WTC11 (cell line): ENCODE measurements around the gene SMG7. TPM values are rescaled to one million over a fixed set of nuclear protein-coding genes. Genes with fewer than 3 reads are reported as not detected.

ENCODE experiments used
- ATAC-seq: fragments of 200-7000 bp; cut with Tn5 transposase; 2 replicates; pipeline ENCODE4 v1.10.0; 2021; ENCODE audit warnings: mild to moderate bottlenecking, moderate library complexity
- CTCF ChIA-PET: fragments of 300-600 bp; sonication (Branson Sonifier 250); formaldehyde crosslinking; loops from one replicate; lab custom pipeline; 2021; ENCODE audit warnings: antibody characterized with exemption; lab: Charles Lee
- POLR2A ChIA-PET: fragments of 350-600 bp; sonication (Branson Sonifier 250); formaldehyde crosslinking; loops from one replicate; lab custom pipeline; 2021; ENCODE audit warnings: antibody characterized with exemption; lab: Charles Lee
- DNase-seq: peaks from one replicate; pipeline ENCODE4 v3.0.0; 2021; ENCODE audit warnings: low spot score
- H3K27ac Mint-ChIP-seq: 2 replicates; pipeline ENCODE4 v1.8.0; 2021; ENCODE audit warnings: mixed read lengths
- H3K27me3 Mint-ChIP-seq: 2 replicates; pipeline ENCODE4 v1.8.0; 2021; ENCODE audit warnings: low read depth, mild to moderate bottlenecking, moderate library complexity, mixed read lengths
- H3K36me3 Mint-ChIP-seq: 2 replicates; pipeline ENCODE4 v1.8.0; 2021; ENCODE audit warnings: mixed read lengths
- H3K4me1 Mint-ChIP-seq: 2 replicates; pipeline ENCODE4 v1.8.0; 2022; ENCODE audit warnings: mixed read lengths
- H3K4me3 Mint-ChIP-seq: 2 replicates; pipeline ENCODE4 v1.8.0; 2021; ENCODE audit warnings: mild to moderate bottlenecking, moderate library complexity, mixed read lengths
- H3K9me3 Mint-ChIP-seq: 2 replicates; pipeline ENCODE4 v1.8.0; 2021; ENCODE audit warnings: mixed read lengths
- ATF3 ChIP-seq: sonication (generic); formaldehyde crosslinking; conservative IDR thresholded peaks from 2 replicates; pipeline ENCODE4 v1.8.1; 2022; ENCODE audit warnings: mild to moderate bottlenecking, missing genetic modification reagents
- CBFB ChIP-seq: sonication (generic); formaldehyde crosslinking; IDR thresholded peaks from 2 replicates; pipeline ENCODE4 v1.8.1; 2022; ENCODE audit warnings: mild to moderate bottlenecking, low read depth, missing genetic modification reagents
- CDX4 ChIP-seq: fragments of 250-450 bp; sonication (Bioruptor Pico); IDR thresholded peaks from 2 replicates; pipeline ENCODE4 v1.9.0; 2021; ENCODE audit warnings: moderate library complexity, mild to moderate bottlenecking, inconsistent platforms, borderline replicate concordance
- CREM ChIP-seq: sonication (generic); formaldehyde crosslinking; IDR thresholded peaks from 2 replicates; pipeline ENCODE4 v1.8.1; 2022; ENCODE audit warnings: mild to moderate bottlenecking, missing genetic modification reagents, moderate library complexity
- E2F1 ChIP-seq: sonication (generic); formaldehyde crosslinking; IDR thresholded peaks from 2 replicates; pipeline ENCODE4 v1.8.0; 2022; ENCODE audit warnings: mild to moderate bottlenecking, missing genetic modification reagents
- E2F4 ChIP-seq: sonication (generic); formaldehyde crosslinking; IDR thresholded peaks from 2 replicates; pipeline ENCODE4 v1.8.1; 2022; ENCODE audit warnings: low read depth, mild to moderate bottlenecking, moderate library complexity, missing genetic modification reagents, borderline replicate concordance
- FOXJ3 ChIP-seq: sonication (generic); formaldehyde crosslinking; IDR thresholded peaks from 2 replicates; pipeline ENCODE4 v1.9.0; 2021; ENCODE audit warnings: missing genetic modification reagents, mild to moderate bottlenecking, borderline replicate concordance
- GABPB1 ChIP-seq: sonication (generic); formaldehyde crosslinking; IDR thresholded peaks from 2 replicates; pipeline ENCODE4 v1.8.1; 2023; ENCODE audit warnings: mild to moderate bottlenecking, missing genetic modification reagents
- IRF1 ChIP-seq: sonication (generic); formaldehyde crosslinking; IDR thresholded peaks from 2 replicates; pipeline ENCODE4 v1.8.0; 2023; ENCODE audit warnings: missing genetic modification reagents
- PRRX2 ChIP-seq: fragments of 250-450 bp; sonication (Bioruptor Pico); IDR thresholded peaks from 2 replicates; pipeline ENCODE4 v1.8.0; 2021; ENCODE audit warnings: mild to moderate bottlenecking
- SMAD3 ChIP-seq: sonication (generic); formaldehyde crosslinking; IDR thresholded peaks from 2 replicates; pipeline ENCODE4 v1.8.0; 2022; ENCODE audit warnings: missing genetic modification reagents, mild to moderate bottlenecking, borderline replicate concordance
- TCF7 ChIP-seq: sonication (generic); formaldehyde crosslinking; IDR thresholded peaks from 2 replicates; pipeline ENCODE4 v1.8.0; 2022; ENCODE audit warnings: mild to moderate bottlenecking, low read depth, missing genetic modification reagents, moderate library complexity
- TEAD1 ChIP-seq: sonication (generic); formaldehyde crosslinking; IDR thresholded peaks from 2 replicates; pipeline ENCODE4 v1.8.0; 2022; ENCODE audit warnings: mild to moderate bottlenecking, missing genetic modification reagents
- ZNF219 ChIP-seq: sonication (generic); formaldehyde crosslinking; IDR thresholded peaks from 2 replicates; pipeline ENCODE4 v1.8.0; 2023; ENCODE audit warnings: missing genetic modification reagents, mild to moderate bottlenecking, borderline replicate concordance
- ZNF281 ChIP-seq: sonication (generic); formaldehyde crosslinking; IDR thresholded peaks from 2 replicates; pipeline ENCODE4 v1.8.0; 2023; ENCODE audit warnings: mild to moderate bottlenecking, missing genetic modification reagents
- ZNF425 ChIP-seq: fragments of 250-450 bp; sonication (Bioruptor Pico); conservative IDR thresholded peaks from 2 replicates; pipeline ENCODE4 v1.9.0; 2021; ENCODE audit warnings: mild to moderate bottlenecking
- ZNF512 ChIP-seq: sonication (generic); formaldehyde crosslinking; IDR thresholded peaks from 2 replicates; pipeline ENCODE4 v1.8.1; 2022; ENCODE audit warnings: missing genetic modification reagents, borderline replicate concordance
- total RNA-seq: library from RNA; stranded (reverse); gene quantifications from 3 replicates; pipeline ENCODE4 v1.2.3, GENCODE V29; 2021

Gene SMG7
- total RNA-seq, 1 experiment from 2014 or later = 57.8 TPM

- TF ChIP-seq ZNF512 (CRISPR knock-in tag) (no peak), ZNF425 (CRISPR knock-in tag) (no peak), TEAD1 (no peak)
Measured at GRCh38 chr1:183515002-183515689, 42.8 kb downstream of the SMG7 start (continued).

GRCh38 chr1:183516725-183517124 is 44.4 kb downstream of the SMG7 start:
- DNase-seq = no peak
- ChIA-PET CTCF (no interaction called here), POLR2A (no interaction called here)
- Mint-ChIP-seq H3K9me3 (no peaks in the 10 kb centered on the region), H3K4me1 (peaks cover 15% of the 10 kb centered on the region), H3K4me3 (no peak overlapping the region), H3K36me3 (peaks cover 25% of the 10 kb centered on the region), H3K27me3 (no peaks in the 10 kb centered on the region), H3K27ac (no peak overlapping the region)
- no peak for ATAC-seq
- no peak for TF ChIP-seq E2F4
- TF ChIP-seq GABPB1 (CRISPR knock-in tag) = no peak
- TF ChIP-seq ATF3 (CRISPR knock-in tag) = no peak
- no peak for TF ChIP-seq CREM (CRISPR knock-in tag)
- TF ChIP-seq ZNF219 (CRISPR knock-in tag) = no peak
- no peak for TF ChIP-seq ZNF281
- TF ChIP-seq CDX4 = no peak
- TF ChIP-seq E2F1 = no peak
- TF ChIP-seq CBFB (CRISPR knock-in tag) = no peak
- no peak for TF ChIP-seq IRF1 (CRISPR knock-in tag)
- no peak for TF ChIP-seq PRRX2 (CRISPR knock-in tag)
- no peak for TF ChIP-seq SMAD3 (CRISPR knock-in tag)
- no peak for TF ChIP-seq FOXJ3 (CRISPR knock-in tag)
- no peak for TF ChIP-seq TCF7 (CRISPR knock-in tag)
